Glomerular endothelial cell (primary cell): ENCODE data around the gene RYR3. TPM values are rescaled to one million over a fixed set of nuclear protein-coding genes. Genes with fewer than 3 reads are reported as not detected.

Experiments used
- DNase-seq: peaks from one replicate; pipeline ENCODE4 v3.0.0-alpha.2; 2011; ENCODE audit warnings: low read depth, low spot score; ENCODE audit errors: extremely low read depth
- total RNA-seq: library from RNA; depleted of rRNA; stranded (reverse); fragments of >200 nt; gene quantifications from 2 replicates; pipeline ENCODE4 v1.2.3, GENCODE V29; 2015

Gene RYR3
- total RNA-seq, 1 donor from 2014 or later, result not detected

DNA sequence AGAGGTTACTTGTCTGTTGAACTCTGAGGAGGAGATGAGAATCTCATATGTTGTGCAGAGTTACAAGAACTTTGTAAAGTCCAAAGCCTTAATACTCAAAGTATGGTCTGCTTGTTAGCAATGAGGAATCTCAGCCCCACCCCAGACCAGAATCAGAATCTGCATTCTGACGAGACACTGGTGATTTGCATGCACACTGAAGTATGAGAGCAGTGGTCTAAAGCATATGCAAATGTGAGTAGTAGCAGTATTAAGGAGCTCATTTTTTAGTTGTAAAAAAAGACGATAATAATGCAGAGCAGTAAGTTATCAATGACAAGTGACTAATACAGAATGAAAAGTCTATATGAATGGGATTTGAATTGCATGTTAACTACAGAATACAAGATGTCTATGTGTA is 327.7 kb downstream of the RYR3 start:
- DNase-seq, result no peak

DNA sequence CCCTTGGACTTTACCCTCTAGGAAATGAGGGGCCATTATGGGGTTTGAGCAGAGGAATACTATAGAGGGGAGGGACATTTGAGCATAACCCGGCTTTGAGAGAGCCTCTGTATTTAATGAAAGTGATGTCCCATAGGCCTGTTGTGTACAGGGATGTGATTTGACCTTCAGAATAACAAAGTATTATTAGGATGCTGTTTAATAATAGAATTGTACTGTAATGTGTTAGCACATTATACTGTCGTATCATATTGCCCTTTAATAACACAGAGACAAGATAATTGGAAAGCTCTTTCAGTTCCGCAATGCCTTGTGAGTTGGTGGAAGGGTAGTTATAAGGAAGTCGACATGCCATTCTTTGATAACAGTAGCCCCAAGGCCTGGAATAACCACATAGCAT is 328.3 kb downstream of the RYR3 start:
- DNase-seq, result no peak

DNA sequence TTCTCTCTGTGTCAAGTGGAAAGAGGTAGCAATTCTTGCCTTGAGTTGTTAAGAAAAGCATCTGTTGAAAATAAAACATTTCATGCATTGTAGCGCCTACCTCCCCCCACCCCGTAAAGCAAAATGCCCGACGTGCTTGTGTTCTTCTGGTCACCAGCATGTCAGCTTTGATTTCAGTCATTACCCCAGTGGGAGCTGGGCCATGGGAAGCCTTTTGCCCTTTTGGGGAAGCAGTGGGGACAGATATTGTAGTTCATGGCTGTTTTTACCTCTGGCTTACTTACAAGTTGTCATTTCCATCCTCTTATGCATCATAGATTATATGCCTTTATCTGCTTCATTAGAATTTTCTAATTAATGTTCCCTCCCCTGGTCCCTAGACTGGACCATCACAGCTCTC is 328.7 kb downstream of the RYR3 start:
- no peak for DNase-seq

DNA sequence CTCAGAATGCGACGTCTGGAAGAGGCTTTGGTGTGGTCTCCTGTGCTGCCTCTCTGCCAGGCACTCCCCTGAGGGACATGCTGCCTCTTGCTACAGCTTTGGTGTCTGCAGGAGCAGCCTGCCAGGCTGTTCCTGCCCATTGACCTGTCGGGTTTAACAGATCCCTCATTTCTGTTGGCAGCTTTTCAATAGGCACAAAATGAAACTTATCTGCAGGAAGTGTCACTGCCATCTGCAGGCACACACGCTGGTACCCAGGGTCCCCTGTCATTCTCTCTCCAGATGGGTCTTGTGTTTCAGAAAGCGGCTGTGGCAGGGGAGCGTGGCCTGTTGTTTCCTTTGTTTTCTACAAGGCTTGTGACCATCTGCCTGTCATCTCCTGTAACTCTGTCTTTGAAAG is 329.2 kb downstream of the RYR3 start:
- no peak for DNase-seq

DNA sequence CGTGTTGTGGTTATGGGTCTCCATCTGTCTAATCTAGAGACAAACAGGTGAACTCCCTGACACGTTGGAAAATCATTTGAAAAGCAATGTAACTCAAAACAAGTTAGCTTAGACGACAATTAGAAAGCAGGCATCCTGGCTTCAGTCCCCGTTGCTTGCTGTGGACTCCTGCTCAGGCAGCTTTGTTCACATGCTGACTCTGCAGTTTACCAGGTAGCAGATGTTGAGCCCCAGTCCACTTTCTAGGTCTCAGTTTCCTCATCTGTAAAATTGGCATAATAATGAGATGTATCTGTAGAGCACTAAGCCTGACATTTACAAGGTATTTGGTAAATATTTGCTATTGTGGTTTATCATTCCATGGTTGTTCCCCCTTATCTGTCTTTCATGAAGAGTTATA is 330.3 kb downstream of the RYR3 start:
- no peak for DNase-seq

DNA sequence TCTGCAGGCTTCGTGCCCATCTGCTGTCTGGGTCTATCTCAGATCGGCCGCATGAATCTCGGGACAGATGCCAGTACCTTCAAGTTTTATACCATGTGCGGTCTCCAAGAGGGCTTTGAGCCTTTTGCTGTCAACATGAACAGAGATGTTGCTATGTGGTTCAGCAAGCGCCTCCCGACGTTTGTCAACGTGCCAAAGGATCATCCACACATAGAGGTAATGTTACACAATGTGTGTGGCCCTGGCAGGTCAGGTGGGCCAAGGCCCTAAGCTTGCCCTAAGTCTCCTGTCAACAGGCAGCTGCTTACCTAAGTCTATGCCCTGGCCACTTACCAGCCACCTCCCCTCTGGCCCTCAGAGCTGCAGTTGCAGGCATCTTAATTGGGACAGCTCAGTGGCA is 333.5 kb downstream of the RYR3 start:
- DNase-seq, result no peak

DNA sequence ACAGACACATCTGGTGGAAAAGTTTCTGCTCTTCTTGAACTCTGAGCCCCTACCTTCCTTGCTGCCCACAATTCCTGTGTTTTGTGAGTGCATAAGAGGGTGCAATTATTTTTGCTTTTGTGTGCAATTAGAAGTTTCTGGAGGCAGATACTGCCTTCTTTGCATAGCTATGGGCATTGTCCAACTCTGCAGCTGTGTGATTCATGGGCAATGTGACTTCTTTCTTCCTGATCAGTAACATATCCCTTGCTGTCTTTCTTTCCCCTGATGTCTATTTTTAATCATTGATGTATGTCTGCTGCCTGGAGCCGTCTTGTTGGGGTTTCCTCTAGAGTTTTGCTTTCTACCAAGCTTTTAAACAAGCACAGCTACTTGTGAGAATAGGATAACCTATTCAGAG is 336.0 kb downstream of the RYR3 start:
- DNase-seq, result no peak

DNA sequence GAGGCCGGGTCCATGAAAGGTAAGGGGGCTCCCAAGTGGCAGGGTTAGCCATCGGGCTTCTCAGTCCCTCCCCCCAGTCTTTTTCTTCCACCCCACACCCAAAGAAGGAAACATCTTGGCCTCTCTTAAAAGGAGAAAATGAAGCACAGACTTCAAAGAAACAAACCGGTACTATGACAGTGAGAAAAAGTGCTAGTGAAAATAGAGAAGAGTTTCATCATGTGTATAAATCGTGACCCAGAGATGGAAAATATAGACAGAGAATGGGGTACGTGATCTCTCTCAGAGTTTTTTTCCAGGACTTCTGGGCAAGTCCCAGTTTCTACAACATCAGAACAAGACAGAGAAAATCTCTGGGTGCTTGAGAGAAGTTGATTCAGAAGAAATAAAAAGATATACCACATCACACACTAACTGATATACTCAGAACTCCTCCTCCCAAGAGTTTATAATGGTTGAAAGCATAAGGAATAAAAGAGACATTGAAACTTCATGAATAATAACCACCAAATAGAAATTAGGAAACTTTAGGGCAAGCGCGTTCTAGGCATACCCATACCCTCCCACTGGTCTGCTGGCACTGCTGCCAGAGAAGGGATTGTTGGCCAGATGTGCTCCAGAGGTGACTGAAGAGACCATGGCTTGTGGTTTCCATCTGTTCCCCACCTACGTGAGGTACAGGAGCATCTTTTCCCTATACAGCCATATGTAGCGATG is 338.6 kb downstream of the RYR3 start:
- no peak for DNase-seq

DNA sequence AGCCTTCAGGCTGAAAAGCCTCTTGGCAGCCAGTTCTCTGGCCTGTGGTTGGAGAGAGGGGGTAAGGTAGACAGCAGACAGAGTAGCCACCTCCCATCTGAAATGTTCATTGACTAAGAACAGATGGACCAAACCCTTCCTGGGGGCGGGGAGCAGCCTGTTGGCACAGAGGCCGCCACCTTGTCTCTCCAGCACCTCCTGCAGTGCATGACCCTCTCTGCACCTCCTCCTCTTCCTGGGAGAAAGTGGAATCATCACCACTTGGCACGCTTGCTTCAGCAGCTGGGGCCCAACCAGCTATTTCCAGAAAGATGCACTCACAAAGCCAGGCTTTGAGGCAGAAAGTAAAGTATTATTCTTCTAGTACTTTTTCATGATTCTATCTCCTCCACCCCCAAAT is 344.1 kb downstream of the RYR3 start:
- no peak for DNase-seq

DNA sequence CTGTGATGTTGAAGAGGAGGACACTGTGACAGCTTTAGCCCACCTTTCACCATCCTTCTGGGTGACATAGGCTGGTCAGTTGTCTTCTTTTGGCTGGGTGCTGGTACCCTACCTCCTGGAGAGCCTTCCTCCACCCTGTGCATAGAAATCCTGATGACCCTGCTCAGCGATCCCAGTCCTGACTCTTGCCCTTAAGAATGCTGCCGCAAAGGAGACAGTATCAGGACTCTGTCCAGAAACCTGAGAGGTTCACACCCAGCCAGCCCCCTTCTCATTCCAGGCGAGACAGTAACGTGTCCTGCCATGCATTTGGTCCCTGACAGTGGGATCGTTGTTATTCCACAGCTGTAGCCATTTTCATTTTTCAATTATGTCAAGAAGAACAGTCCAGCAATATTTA is 344.7 kb downstream of the RYR3 start:
- no peak for DNase-seq

DNA sequence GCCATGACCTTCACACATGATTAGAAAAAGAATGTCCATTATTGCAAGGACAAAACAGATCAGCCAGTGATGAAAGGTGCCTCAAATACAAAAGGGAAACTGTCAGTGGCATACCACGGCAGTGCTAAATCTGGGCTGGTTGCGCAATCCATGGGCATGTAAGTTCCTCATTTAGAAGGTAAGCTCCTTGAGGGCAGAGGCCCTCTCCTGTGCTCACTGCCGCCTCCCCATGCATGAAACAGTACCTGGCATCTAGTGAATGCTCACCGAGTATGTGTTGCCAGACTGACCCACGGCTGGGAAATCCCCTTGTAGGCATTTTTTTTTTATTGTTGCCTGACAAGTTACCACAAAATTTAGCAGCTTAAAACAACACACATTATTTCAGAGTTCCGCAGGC is 345.4 kb downstream of the RYR3 start:
- DNase-seq, result no peak

DNA sequence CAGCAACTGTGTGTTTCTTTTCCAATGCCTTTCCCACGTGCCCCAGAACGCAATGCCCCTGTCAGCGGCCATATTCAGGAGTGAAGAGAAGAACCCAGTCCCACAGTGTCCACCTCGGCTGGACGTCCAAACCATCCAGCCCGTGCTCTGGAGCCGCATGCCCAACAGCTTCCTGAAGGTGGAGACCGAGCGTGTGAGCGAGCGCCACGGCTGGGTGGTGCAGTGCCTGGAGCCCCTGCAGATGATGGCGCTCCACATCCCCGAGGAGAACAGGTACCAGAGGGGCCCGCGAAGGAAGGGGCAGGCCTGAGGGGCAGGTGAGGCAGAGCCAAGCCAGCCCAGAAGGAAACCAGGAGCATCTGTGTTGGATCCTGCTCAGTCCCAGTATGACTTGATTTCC is 349.4 kb downstream of the RYR3 start:
- DNase-seq, result no peak

DNA sequence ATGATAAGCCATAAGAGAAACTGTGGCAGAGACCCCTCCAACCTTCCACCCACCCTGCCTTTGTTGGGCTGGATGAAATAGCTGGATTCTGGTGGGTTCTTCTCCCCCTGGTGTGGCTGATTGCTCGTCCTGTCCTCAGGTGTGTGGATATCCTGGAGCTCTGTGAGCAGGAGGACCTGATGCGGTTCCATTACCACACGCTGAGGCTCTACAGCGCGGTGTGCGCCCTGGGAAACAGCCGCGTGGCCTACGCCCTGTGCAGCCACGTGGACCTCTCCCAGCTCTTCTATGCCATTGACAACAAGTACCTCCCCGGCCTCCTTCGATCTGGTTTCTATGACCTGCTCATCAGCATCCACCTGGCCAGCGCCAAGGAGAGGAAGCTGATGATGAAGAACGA is 351.2 kb downstream of the RYR3 start:
- no peak for DNase-seq

DNA sequence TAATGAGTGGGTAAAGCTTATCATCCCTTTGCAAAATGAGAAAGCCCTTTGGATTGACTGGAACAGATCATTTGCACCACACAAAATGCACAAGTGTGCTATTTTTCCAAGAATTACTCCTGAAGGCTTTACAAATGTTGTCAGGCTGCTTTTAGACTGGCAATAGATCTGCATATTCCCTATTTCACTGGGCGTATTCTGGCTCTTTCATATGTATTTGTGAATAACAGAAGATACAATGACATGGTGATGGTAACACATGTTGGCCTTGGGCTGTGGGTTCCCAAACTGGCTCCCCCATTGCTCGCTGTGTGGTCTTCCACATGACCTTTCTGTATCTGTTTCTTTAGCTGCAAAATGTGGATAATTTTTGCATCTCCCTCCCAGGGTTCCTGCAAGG is 354.2 kb downstream of the RYR3 start:
- DNase-seq, result no peak

DNA sequence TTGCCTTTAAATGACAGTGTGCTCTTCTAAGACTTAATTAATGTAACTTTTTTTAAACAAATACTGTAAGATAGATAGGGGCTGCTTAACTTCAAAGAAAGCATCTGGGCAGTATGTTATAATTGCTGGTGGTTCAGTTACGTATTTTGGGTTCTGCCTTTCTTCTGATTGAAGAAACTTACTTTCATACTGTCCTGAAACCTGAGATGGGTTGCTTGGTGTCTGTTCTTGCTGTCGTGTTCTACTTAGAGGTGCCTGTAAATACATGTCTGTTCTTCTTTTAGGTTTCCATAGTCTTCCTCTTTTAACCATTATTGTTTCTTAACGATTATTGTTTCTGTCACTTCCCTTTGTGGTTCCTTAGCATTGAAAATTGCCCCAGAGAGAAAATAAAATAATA is 359.8 kb downstream of the RYR3 start:
- no peak for DNase-seq

DNA sequence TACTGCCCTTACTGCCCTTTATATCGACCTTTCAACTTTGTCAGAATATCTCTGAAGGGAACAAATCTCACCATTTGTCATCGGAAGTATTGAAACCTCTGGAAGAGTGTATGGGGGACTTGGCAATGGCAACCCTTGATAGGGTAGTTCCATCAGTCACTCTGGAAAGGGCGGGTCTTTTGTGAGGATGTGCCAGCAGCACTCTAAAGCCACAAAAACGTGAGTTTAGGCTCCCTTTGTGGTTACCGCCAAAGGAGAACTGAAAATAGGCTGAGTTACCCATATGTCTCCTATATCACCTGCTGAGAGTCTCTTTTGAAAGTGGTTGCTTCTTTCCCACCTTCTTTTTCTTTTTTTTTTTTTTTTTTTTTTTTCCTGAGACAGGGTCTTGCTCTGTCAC is 360.7 kb downstream of the RYR3 start:
- no peak for DNase-seq

DNA sequence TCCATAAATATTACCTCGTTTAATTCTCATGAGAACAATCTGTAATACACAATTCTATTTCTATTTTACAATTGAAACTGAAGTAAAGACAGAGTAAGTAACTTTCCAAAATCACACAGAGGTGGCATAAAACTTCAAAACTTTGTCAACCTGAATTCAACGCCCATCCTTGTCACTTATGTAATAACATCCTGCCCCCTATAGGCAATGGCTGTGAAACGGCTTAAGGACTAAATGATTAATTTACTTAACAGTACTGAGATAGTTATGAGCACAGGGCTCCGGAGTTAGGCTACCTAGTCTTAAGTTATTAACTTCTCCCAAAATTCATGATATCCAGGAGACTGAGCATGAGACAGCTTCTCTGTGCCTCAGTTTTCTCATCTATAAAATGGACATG is 364.5 kb downstream of the RYR3 start:
- no peak for DNase-seq

DNA sequence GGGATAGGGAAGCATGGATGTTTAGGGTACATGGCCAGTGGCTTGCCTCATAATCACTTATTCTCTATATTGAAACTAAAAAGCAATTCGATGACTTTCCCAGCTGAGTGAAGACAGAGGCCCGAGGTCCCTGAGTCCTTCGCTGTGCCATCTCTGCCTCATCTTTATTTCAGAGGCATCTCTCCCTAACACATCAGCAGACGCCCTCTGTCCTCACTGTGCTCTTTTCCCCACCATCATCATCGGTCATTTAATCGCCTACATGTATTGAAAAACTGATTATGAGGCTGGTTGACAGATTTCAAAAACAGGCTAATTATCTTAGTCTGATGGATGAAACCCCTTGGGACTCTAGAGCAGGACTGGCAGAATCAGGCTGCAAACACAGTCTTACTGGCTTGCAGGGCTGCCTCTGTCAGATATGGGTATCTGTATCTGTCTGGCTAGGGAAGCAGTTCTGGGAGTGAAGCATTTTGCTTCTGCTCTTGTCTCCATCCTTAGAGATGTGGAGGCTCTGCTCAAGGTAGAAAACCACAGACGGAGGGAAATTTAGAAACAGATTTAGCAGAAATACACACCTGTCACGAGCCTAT is 366.6 kb downstream of the RYR3 start:
- no peak for DNase-seq

DNA sequence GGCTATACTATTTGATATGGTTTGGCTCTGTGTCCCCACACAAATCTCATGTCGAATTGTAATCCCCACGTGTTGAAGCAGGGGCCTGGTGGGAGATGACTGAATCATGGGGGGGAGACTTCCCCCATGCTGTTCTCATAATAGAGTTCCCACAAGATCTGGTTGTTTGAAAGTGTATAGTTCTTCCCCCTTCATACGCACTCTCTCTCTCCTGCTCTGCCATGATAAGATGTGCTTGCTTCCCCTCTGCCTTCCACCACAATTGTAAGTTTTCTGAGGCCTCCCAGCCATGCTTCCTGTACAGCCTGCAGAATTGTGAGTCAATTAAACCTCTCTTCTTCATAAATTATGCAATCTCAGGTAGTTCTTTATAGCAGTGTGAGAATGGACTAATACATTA is 367.4 kb downstream of the RYR3 start:
- no peak for DNase-seq

DNA sequence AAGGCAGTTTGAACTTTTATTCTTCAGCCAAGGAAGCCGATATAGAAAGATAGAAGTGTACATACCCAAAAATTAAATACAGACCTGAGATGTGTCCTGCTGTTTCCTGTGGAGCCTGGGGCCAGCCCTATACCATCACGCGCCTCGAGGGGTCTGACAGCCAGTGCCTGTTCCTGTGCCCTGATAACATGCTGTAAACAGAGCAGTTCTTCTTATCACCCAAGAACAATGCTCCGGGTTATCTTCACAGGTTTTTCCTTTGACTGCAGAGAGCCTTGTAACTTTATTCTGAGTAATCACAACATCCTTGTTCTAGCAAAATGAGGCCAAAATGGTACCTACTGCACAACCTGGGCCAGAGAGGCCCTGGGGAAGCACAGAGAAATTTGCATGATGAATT is 367.8 kb downstream of the RYR3 start:
- DNase-seq, result no peak

DNA sequence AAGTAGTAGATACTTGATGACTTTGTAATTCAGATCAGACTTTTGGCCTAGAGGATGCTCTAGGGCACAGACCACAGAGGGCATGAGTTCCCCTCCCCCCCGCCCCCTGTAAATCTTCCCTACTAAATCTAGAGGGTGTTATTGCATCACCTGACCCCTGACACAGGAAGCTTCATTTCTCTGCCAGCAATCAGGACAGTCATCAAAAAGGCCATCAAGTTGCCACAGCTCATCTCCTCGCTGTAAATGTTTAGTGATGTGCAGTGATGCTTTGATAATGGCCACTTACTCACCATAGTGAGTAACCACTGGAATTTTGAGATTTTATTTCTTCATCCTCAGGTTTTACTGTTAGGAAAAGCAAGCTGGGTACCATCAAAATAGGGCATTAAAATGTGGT is 368.3 kb downstream of the RYR3 start:
- DNase-seq, result no peak

DNA sequence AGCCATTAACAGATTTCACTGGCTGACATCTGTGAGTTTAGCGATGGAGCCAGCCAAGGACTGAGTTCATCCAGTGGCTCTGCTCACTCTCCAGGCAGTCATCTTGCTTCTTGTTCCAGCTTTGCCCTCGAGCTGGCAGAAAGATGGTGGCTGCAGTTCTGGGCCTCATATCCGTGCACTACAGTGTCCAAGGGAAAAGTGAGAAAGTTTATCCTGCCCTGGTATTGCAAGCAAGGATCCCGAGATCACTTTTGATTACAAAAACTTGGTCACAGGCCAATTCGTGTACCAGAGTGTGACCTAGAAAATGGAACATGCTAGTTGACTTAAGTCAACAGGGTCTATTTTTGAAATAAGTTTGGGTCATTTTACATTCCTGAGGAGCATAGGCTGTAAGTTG is 369.6 kb downstream of the RYR3 start:
- DNase-seq, result no peak
